ENCODE data around the gene BTG2. TPM values are rescaled to one million over a fixed set of nuclear protein-coding genes. Genes with fewer than 3 reads are reported as not detected.

BTG2 gene
- polyA plus RNA-seq, 2 of the 4 experiments (the other 2 are of a cell fraction): 7.2 to 16.4 TPM

DNA sequence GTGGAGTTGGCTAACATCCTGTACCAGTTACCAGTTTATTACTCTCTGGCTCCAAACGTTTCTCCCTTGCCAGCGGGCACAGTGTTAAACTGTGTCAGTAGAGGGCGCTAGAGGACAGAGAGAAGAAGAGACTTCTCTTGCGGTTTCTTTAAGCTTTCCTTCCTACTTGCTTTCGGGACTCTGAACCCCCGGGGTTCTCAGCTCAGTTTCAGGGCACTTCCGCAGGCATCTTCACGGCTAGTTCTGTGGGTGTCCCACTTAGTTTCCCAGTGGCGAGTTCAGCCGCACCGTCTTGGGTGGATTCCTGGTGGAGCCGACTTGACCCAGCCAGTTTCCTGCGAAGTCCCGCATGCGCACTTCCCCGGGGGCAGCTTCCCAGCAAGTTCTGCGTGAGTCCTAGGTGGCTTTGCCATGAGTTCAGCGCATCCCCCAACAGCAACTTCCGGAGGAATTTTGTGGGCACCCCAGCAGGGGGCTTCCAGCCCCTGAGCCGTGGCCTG, 37.9 kb upstream of the BTG2 start:
- FAIRE-seq: no peak
- peak overlapping the region; percentile 53 for H3K4me3 ChIP-seq
- peak overlapping the region; percentile 68 for H3K4me2 ChIP-seq
- no peaks in the 10 kb centered on the region for H3K9me3 ChIP-seq
- TF ChIP-seq POLR2A (IDR thresholded peaks at IDR 0.05; ENCODE audit: low read length) (peak; percentile 61), SMC3 (IDR thresholded peaks at IDR 0.05) (peak; percentile 63), MYC (IDR thresholded peaks at IDR 0.05; ENCODE audit: borderline replicate concordance, low read length) (no peak), RAD21 (conservative IDR thresholded peaks at IDR 0.05 in 1 of 2, IDR thresholded peaks at IDR 0.05 in 1 of 2) (peak; percentile 77 to 79), MAZ (IDR thresholded peaks at IDR 0.05; ENCODE audit: borderline replicate concordance, low read depth, low read length) (no peak)
- TF ChIP-seq, protein P1, sequence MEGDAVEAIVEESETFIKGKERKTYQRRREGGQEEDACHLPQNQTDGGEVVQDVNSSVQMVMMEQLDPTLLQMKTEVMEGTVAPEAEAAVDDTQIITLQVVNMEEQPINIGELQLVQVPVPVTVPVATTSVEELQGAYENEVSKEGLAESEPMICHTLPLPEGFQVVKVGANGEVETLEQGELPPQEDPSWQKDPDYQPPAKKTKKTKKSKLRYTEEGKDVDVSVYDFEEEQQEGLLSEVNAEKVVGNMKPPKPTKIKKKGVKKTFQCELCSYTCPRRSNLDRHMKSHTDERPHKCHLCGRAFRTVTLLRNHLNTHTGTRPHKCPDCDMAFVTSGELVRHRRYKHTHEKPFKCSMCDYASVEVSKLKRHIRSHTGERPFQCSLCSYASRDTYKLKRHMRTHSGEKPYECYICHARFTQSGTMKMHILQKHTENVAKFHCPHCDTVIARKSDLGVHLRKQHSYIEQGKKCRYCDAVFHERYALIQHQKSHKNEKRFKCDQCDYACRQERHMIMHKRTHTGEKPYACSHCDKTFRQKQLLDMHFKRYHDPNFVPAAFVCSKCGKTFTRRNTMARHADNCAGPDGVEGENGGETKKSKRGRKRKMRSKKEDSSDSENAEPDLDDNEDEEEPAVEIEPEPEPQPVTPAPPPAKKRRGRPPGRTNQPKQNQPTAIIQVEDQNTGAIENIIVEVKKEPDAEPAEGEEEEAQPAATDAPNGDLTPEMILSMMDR (IDR thresholded peaks at IDR 0.05): peak; percentile 95
- TF ChIP-seq, protein P2, sequence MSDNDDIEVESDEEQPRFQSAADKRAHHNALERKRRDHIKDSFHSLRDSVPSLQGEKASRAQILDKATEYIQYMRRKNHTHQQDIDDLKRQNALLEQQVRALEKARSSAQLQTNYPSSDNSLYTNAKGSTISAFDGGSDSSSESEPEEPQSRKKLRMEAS (IDR thresholded peaks at IDR 0.05): peak; percentile 37; the same call in 1 of the 2 replicates
- ATAC-seq: peak; percentile 76 to 83
- under 1% methylated on average over 19 of the region's 20 CpGs for WGBS (ENCODE audit: missing lambda C conversion rate)
- H3K4me1 ChIP-seq: peaks cover 7% of the 10 kb centered on the region; the same call in 1 of the 3 replicates
- ChIA-PET POLR2A (interaction anchor here (0.5 to 2.1 kb wide), 6 partner anchors 38 to 576 kb away, joined by 3 to 8 read pairs (median 4); partner anchors contain the start of gene BTG2), CTCF (interaction anchor here (0.6 to 21.3 kb wide), 97 partner anchors 8 to 962 kb away, joined by 3 to 510 read pairs (median 5); partner anchors contain the start of genes ADORA1, ATP2B4, BTG2 and FMOD)
- DNase-seq (ENCODE audit: low read depth in 1 of 2, low spot score in 1 of 2): peak; percentile 85 to 89
- peak overlapping the region; percentile 85 to 91 for H3K27ac ChIP-seq

DNA sequence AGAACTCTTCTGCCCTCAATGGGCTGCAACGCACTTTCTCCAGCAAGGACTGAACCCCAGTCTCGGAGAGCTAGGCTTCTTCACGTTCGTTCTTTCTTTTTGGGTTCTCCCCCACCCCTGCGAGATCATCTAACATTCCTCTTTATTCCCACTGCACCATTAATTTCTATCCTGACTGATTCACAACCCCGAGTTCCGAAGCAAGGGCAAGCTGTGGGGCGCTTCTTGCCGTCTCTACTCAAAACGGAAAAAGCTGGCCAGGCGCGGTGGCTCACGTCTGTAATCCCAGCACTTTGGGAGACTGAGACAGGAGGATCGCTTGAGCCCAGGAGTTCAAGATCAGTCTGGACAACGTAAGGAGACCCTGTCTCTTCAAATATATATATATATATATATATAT, 37.4 kb upstream of the BTG2 start:
- Histone ChIP-seq H3K4me3 (peak overlapping the region; percentile 53), H3K27ac (peak overlapping the region; percentile 85 to 91), H3K9me3 (no peaks in the 10 kb centered on the region), H3K4me2 (peak overlapping the region; percentile 68), H3K4me1 (peaks cover 7% of the 10 kb centered on the region; the same call in 1 of the 3 replicates)
- TF ChIP-seq, protein P3, sequence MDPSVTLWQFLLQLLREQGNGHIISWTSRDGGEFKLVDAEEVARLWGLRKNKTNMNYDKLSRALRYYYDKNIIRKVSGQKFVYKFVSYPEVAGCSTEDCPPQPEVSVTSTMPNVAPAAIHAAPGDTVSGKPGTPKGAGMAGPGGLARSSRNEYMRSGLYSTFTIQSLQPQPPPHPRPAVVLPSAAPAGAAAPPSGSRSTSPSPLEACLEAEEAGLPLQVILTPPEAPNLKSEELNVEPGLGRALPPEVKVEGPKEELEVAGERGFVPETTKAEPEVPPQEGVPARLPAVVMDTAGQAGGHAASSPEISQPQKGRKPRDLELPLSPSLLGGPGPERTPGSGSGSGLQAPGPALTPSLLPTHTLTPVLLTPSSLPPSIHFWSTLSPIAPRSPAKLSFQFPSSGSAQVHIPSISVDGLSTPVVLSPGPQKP (IDR thresholded peaks at IDR 0.05; ENCODE audit: low read depth, low read length): no peak
- TF ChIP-seq EHF (CRISPR knock-in tag; IDR thresholded peaks at IDR 0.05) (no peak), POLR2AphosphoS2 (conservative IDR thresholded peaks at IDR 0.05; ENCODE audit: low read length) (no peak), CHD2 (IDR thresholded peaks at IDR 0.05; ENCODE audit: low read length, partially characterized antibody) (no peak), ZNF302 (CRISPR knock-in tag; IDR thresholded peaks at IDR 0.05) (no peak), HOXB13 (CRISPR knock-in tag; IDR thresholded peaks at IDR 0.05; ENCODE audit: low read depth) (no peak), FOXS1 (CRISPR knock-in tag; IDR thresholded peaks at IDR 0.05) (no peak), NFE2L2 (conservative IDR thresholded peaks at IDR 0.05; ENCODE audit: low read length) (no peak), POLR2A (IDR thresholded peaks at IDR 0.05; ENCODE audit: low read length) (no peak), ZSCAN20 (CRISPR knock-in tag; IDR thresholded peaks at IDR 0.05) (no peak), HOXB5 (CRISPR knock-in tag; IDR thresholded peaks at IDR 0.05) (no peak), MAZ (IDR thresholded peaks at IDR 0.05; ENCODE audit: borderline replicate concordance, low read depth, low read length) (no peak)
- TF ChIP-seq, protein P4, sequence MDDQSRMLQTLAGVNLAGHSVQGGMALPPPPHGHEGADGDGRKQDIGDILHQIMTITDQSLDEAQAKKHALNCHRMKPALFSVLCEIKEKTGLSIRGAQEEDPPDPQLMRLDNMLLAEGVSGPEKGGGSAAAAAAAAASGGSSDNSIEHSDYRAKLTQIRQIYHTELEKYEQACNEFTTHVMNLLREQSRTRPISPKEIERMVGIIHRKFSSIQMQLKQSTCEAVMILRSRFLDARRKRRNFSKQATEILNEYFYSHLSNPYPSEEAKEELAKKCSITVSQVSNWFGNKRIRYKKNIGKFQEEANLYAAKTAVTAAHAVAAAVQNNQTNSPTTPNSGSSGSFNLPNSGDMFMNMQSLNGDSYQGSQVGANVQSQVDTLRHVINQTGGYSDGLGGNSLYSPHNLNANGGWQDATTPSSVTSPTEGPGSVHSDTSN (IDR thresholded peaks at IDR 0.05): no peak
- TF ChIP-seq, protein P5, sequence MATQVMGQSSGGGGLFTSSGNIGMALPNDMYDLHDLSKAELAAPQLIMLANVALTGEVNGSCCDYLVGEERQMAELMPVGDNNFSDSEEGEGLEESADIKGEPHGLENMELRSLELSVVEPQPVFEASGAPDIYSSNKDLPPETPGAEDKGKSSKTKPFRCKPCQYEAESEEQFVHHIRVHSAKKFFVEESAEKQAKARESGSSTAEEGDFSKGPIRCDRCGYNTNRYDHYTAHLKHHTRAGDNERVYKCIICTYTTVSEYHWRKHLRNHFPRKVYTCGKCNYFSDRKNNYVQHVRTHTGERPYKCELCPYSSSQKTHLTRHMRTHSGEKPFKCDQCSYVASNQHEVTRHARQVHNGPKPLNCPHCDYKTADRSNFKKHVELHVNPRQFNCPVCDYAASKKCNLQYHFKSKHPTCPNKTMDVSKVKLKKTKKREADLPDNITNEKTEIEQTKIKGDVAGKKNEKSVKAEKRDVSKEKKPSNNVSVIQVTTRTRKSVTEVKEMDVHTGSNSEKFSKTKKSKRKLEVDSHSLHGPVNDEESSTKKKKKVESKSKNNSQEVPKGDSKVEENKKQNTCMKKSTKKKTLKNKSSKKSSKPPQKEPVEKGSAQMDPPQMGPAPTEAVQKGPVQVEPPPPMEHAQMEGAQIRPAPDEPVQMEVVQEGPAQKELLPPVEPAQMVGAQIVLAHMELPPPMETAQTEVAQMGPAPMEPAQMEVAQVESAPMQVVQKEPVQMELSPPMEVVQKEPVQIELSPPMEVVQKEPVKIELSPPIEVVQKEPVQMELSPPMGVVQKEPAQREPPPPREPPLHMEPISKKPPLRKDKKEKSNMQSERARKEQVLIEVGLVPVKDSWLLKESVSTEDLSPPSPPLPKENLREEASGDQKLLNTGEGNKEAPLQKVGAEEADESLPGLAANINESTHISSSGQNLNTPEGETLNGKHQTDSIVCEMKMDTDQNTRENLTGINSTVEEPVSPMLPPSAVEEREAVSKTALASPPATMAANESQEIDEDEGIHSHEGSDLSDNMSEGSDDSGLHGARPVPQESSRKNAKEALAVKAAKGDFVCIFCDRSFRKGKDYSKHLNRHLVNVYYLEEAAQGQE (IDR thresholded peaks at IDR 0.05): no peak
- TF ChIP-seq, protein P6, sequence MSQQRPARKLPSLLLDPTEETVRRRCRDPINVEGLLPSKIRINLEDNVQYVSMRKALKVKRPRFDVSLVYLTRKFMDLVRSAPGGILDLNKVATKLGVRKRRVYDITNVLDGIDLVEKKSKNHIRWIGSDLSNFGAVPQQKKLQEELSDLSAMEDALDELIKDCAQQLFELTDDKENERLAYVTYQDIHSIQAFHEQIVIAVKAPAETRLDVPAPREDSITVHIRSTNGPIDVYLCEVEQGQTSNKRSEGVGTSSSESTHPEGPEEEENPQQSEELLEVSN (IDR thresholded peaks at IDR 0.05; ENCODE audit: borderline replicate concordance, low read depth): no peak
- TF ChIP-seq, protein P7, sequence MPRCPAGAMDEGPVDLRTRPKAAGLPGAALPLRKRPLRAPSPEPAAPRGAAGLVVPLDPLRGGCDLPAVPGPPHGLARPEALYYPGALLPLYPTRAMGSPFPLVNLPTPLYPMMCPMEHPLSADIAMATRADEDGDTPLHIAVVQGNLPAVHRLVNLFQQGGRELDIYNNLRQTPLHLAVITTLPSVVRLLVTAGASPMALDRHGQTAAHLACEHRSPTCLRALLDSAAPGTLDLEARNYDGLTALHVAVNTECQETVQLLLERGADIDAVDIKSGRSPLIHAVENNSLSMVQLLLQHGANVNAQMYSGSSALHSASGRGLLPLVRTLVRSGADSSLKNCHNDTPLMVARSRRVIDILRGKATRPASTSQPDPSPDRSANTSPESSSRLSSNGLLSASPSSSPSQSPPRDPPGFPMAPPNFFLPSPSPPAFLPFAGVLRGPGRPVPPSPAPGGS (IDR thresholded peaks at IDR 0.05): no peak
- TF ChIP-seq, protein P8, sequence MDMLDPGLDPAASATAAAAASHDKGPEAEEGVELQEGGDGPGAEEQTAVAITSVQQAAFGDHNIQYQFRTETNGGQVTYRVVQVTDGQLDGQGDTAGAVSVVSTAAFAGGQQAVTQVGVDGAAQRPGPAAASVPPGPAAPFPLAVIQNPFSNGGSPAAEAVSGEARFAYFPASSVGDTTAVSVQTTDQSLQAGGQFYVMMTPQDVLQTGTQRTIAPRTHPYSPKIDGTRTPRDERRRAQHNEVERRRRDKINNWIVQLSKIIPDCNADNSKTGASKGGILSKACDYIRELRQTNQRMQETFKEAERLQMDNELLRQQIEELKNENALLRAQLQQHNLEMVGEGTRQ (IDR thresholded peaks at IDR 0.05): no peak
- no peak for DNase-seq (ENCODE audit: low read depth in 1 of 2, low spot score in 1 of 2)
- ChIA-PET POLR2A (interaction anchor here (0.5 to 2.1 kb wide), 4 partner anchors 39 to 576 kb away, joined by 3 to 8 read pairs (median 5); no protein-coding TSS in a partner anchor), CTCF (interaction anchor here (0.6 to 21.3 kb wide), 92 partner anchors 8 to 961 kb away, joined by 3 to 510 read pairs (median 6); partner anchors contain the start of genes ADORA1, ATP2B4, BTG2 and FMOD)
- ATAC-seq: no peak; a peak in 1 of 6 replicates
- no peak for FAIRE-seq
- WGBS (ENCODE audit: missing lambda C conversion rate): 78% methylated on average over 15 of the region's 15 CpGs

Data from A549 (cell line).